Measurements from ENCODE around the gene RSL1D1. TPM values are rescaled to one million over a fixed set of nuclear protein-coding genes. Genes with fewer than 3 reads are reported as not detected.

The RSL1D1 gene
- total and polyA plus RNA-seq, 2 donors: 107 to 128 TPM

DNA sequence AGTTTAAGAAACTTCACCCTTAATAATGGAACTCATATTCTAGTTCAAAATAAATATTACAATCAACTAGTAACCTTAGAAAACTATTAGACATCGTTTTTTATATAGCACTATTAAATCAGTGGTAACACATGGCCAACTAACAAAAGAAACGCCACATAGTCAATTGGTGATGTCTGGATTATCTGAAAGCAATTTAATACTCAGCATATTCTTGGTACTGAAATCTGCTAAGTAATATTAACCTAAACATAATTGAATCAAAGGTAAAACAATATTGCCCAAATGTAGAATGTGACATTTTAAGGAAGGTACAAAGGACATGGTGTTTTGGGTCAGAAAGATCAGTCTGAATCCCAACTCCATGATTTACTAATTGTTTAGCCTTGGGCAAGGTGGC, 11.1 kb upstream of the RSL1D1 start:
- no peaks in the 10 kb centered on the region for H3K9me3 ChIP-seq (ENCODE audit: control insufficient read depth in 2 of 2, insufficient read depth in 1 of 2, low read length in 1 of 2)
- DNase-seq (ENCODE audit: low read depth in 6 of 9, low spot score in 9 of 9): no peak
- H3K36me3 ChIP-seq (ENCODE audit: control insufficient read depth in 2 of 2, insufficient read depth in 2 of 2, low read length in 1 of 2): no peaks in the 10 kb centered on the region
- no peak overlapping the region for H3K27ac ChIP-seq (ENCODE audit: low read depth in 1 of 2, low read length in 1 of 2)
- H3K4me3 ChIP-seq (ENCODE audit: low read length in 2 of 2): no peak overlapping the region
- WGBS: 97% methylated on average over 2 of the region's 2 CpGs
- no peaks in the 10 kb centered on the region for H3K4me1 ChIP-seq (ENCODE audit: control insufficient read depth in 2 of 2, insufficient read depth in 2 of 2, low read length in 2 of 2)
- no peaks in the 10 kb centered on the region for H3K27me3 ChIP-seq (ENCODE audit: control insufficient read depth in 2 of 2, insufficient read depth in 1 of 2, low read length in 1 of 2)

DNA sequence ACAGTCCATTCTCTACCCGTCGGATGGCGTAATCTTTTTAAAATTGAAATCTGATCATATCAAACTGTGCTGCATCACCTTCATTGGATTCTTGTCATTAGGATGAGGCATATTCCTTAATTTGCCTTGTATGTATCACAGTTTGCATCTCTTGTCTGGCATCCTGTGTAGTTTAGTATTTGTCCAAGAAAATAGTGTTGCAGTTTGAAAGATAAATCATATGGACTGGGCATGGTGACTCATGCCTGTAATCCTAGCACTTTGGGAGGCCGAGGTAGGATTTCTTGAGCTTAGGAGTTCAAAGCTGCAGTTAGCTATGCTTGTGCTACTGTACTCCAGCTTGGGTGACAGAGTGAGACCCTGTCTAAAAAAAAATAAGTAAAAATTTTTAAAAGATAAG, 5.8 kb upstream of the RSL1D1 start:
- DNase-seq (ENCODE audit: low read depth in 6 of 9, low spot score in 9 of 9): no peak
- 96% methylated on average over 4 of the region's 4 CpGs for WGBS

DNA sequence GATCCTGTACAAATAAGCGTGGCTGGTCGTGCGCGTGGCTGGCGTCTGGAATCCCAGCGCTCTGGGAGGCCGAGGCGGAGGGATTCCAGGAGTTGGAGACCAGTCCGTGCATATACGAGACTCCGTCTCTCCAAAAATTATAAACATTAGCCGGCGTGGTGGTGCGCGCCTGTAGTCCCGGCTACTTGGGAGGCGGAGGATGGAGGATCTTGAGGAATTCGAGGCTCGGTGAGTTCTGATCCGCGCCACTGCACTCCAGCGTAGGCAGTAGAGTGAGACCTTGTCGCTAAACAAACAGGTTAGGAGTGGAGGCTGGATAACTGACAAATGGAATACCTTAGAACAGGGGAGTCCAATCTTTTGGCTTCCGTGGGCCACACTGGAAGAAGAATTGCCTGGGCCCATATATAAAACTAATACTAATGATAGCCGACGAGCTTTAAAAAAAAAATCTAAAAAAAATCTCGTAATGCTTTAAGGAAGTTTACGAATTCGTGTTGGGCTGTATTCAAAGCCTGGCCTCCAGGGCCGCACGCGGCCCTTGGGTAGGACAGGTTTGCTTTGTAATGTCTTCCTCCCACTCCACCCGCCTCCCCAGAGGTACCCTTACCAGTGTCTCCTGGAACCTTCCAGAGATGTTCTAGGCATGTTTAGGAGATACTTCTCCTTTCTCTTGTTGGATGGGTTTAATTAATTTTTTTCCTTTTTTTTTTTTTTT, 909 bp upstream of the RSL1D1 start:
- Histone ChIP-seq H3K9me3 (ENCODE audit: control insufficient read depth in 2 of 2, insufficient read depth in 1 of 2, low read length in 1 of 2) (peaks cover 0 to 5% of the 10 kb centered on the region in 2 donors), H3K36me3 (ENCODE audit: control insufficient read depth in 2 of 2, insufficient read depth in 2 of 2, low read length in 1 of 2) (peaks cover 8 to 26% of the 10 kb centered on the region in 2 donors), H3K4me1 (ENCODE audit: control insufficient read depth in 2 of 2, insufficient read depth in 2 of 2, low read length in 2 of 2) (peaks cover 18% of the 10 kb centered on the region in 2 donors), H3K4me3 (ENCODE audit: low read length in 2 of 2) (peak overlapping the region; percentile 89 to 99), H3K27ac (ENCODE audit: low read depth in 1 of 2, low read length in 1 of 2) (peak overlapping the region in 1 of 2 donors; percentile 89), H3K27me3 (ENCODE audit: control insufficient read depth in 2 of 2, insufficient read depth in 1 of 2, low read length in 1 of 2) (no peaks in the 10 kb centered on the region)
- WGBS: 58% methylated on average over 33 of the region's 33 CpGs
- DNase-seq (ENCODE audit: low read depth in 6 of 9, low spot score in 9 of 9): no peak

More for the DNA sequence above, 5.8 kb upstream of the RSL1D1 start:
- Histone ChIP-seq H3K4me1 (ENCODE audit: control insufficient read depth in 2 of 2, insufficient read depth in 2 of 2, low read length in 2 of 2) (peaks cover 5 to 8% of the 10 kb centered on the region in 2 donors), H3K36me3 (ENCODE audit: control insufficient read depth in 2 of 2, insufficient read depth in 2 of 2, low read length in 1 of 2) (peaks cover 0 to 6% of the 10 kb centered on the region in 2 donors), H3K27me3 (ENCODE audit: control insufficient read depth in 2 of 2, insufficient read depth in 1 of 2, low read length in 1 of 2) (no peaks in the 10 kb centered on the region), H3K27ac (ENCODE audit: low read depth in 1 of 2, low read length in 1 of 2) (no peak overlapping the region), H3K9me3 (ENCODE audit: control insufficient read depth in 2 of 2, insufficient read depth in 1 of 2, low read length in 1 of 2) (no peaks in the 10 kb centered on the region), H3K4me3 (ENCODE audit: low read length in 2 of 2) (no peak overlapping the region)

DNA sequence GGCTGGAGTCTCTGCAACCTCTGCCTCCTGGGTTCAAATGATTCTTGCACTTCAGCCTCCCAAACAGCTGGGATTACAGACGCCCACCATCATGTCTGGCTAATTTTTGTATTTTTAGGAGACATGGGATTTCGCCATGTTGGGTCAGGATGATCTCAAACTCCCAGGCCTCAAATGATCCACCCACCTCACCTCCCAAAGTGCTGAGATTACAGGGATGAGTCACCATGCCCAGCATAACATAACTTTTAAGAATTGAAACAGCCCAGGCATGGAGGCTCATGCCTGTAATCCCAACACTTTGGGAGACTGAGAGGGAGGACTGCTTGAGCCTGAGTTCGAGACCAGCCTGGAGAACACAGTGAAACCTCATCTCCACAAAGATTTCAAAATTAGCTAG, 2.5 kb downstream of the RSL1D1 start:
- peaks cover 33 to 54% of the 10 kb centered on the region in 2 donors for H3K36me3 ChIP-seq (ENCODE audit: control insufficient read depth in 2 of 2, insufficient read depth in 2 of 2, low read length in 1 of 2)
- peaks cover 18% of the 10 kb centered on the region in 2 donors for H3K4me1 ChIP-seq (ENCODE audit: control insufficient read depth in 2 of 2, insufficient read depth in 2 of 2, low read length in 2 of 2)
- no peak overlapping the region for H3K4me3 ChIP-seq (ENCODE audit: low read length in 2 of 2)
- 99% methylated on average over 3 of the region's 3 CpGs for WGBS
- H3K9me3 ChIP-seq (ENCODE audit: control insufficient read depth in 2 of 2, insufficient read depth in 1 of 2, low read length in 1 of 2): peaks cover 0 to 5% of the 10 kb centered on the region in 2 donors
- no peaks in the 10 kb centered on the region for H3K27me3 ChIP-seq (ENCODE audit: control insufficient read depth in 2 of 2, insufficient read depth in 1 of 2, low read length in 1 of 2)
- H3K27ac ChIP-seq (ENCODE audit: low read depth in 1 of 2, low read length in 1 of 2): no peak overlapping the region
- DNase-seq (ENCODE audit: low read depth in 6 of 9, low spot score in 9 of 9): no peak

DNA sequence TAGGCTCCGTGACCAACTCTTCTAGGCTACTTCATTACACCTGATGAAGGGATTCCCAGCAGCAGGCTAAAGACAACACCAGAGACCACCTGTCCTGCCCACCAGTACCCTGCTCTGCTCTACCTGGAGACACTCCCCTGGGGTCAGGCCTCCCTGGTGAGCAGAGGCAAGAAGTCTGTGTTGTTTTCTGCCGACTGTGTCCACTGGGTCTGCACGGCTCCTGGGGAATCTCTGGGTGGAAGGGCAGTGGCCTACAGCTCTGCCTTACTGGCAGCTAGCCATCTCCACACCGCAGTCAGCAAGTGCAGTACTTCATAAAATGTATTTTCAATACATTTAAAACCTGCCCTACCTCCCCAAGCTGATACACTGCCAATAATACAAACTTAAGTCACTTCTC, 6.8 kb downstream of the RSL1D1 start:
- Histone ChIP-seq H3K27me3 (ENCODE audit: control insufficient read depth in 2 of 2, insufficient read depth in 1 of 2, low read length in 1 of 2) (no peaks in the 10 kb centered on the region), H3K36me3 (ENCODE audit: control insufficient read depth in 2 of 2, insufficient read depth in 2 of 2, low read length in 1 of 2) (peaks cover 64 to 87% of the 10 kb centered on the region in 2 donors)
- WGBS: 99% methylated on average over 4 of the region's 4 CpGs

DNA sequence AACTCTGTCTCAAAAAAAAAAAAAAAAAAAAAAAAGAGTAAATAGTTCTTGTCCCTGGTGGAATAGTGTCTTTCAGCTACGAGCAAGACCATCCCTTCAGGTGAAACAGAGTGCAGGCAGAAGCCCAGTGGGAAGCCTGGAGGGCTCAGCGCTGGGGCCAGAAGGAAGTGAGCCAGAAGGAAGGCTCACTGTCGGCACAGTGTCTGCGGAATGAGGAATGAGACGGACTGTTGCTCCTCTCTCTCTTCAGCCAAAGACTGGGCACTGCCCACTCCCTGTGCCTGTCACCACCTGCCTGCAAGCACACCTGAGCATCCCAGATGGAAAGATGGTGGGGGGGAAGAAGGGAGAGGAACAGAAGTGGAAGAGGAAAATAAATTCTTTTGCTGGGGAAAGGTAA, 7.5 kb downstream of the RSL1D1 start:
- H3K27ac ChIP-seq (ENCODE audit: low read depth in 1 of 2, low read length in 1 of 2): no peak overlapping the region
- no peak overlapping the region for H3K4me3 ChIP-seq (ENCODE audit: low read length in 2 of 2)
- 98% methylated on average over 5 of the region's 5 CpGs for WGBS
- H3K36me3 ChIP-seq (ENCODE audit: control insufficient read depth in 2 of 2, insufficient read depth in 2 of 2, low read length in 1 of 2): peaks cover 67 to 88% of the 10 kb centered on the region in 2 donors
- H3K27me3 ChIP-seq (ENCODE audit: control insufficient read depth in 2 of 2, insufficient read depth in 1 of 2, low read length in 1 of 2): no peaks in the 10 kb centered on the region
- no peaks in the 10 kb centered on the region for H3K4me1 ChIP-seq (ENCODE audit: control insufficient read depth in 2 of 2, insufficient read depth in 2 of 2, low read length in 2 of 2)
- H3K9me3 ChIP-seq (ENCODE audit: control insufficient read depth in 2 of 2, insufficient read depth in 1 of 2, low read length in 1 of 2): no peaks in the 10 kb centered on the region
- DNase-seq (ENCODE audit: low read depth in 6 of 9, low spot score in 9 of 9): no peak

More for the DNA sequence above, 6.8 kb downstream of the RSL1D1 start:
- DNase-seq (ENCODE audit: low read depth in 6 of 9, low spot score in 9 of 9): no peak
- Histone ChIP-seq H3K27ac (ENCODE audit: low read depth in 1 of 2, low read length in 1 of 2) (no peak overlapping the region), H3K4me1 (ENCODE audit: control insufficient read depth in 2 of 2, insufficient read depth in 2 of 2, low read length in 2 of 2) (peaks cover 0 to 3% of the 10 kb centered on the region in 2 donors), H3K4me3 (ENCODE audit: low read length in 2 of 2) (no peak overlapping the region), H3K9me3 (ENCODE audit: control insufficient read depth in 2 of 2, insufficient read depth in 1 of 2, low read length in 1 of 2) (no peaks in the 10 kb centered on the region)

DNA sequence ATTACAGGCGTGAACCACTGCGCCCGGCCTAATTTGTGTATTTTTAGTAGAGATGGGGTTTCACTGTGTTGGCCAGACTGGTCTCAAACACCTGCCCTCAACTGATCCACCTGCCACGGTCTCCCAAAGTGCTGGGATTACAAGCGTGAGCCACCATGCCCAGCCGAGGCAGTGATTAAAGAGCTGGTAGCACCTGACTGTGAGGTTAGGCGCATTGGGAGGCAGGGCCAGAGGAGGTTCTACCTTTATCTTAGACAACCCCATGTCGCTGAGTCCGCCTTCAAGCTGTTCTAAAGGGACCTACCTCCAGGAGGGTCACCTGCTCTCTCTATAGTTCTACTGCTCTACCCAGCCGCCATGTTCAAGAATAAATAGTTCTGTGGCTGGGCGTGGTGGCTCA, 8.1 kb downstream of the RSL1D1 start:
- Histone ChIP-seq H3K27me3 (ENCODE audit: control insufficient read depth in 2 of 2, insufficient read depth in 1 of 2, low read length in 1 of 2) (no peaks in the 10 kb centered on the region), H3K9me3 (ENCODE audit: control insufficient read depth in 2 of 2, insufficient read depth in 1 of 2, low read length in 1 of 2) (no peaks in the 10 kb centered on the region), H3K27ac (ENCODE audit: low read depth in 1 of 2, low read length in 1 of 2) (no peak overlapping the region), H3K36me3 (ENCODE audit: control insufficient read depth in 2 of 2, insufficient read depth in 2 of 2, low read length in 1 of 2) (peaks cover 68 to 88% of the 10 kb centered on the region in 2 donors), H3K4me1 (ENCODE audit: control insufficient read depth in 2 of 2, insufficient read depth in 2 of 2, low read length in 2 of 2) (no peaks in the 10 kb centered on the region), H3K4me3 (ENCODE audit: low read length in 2 of 2) (no peak overlapping the region)
- DNase-seq (ENCODE audit: low read depth in 6 of 9, low spot score in 9 of 9): no peak
- 97% methylated on average over 11 of the region's 11 CpGs for WGBS

DNA sequence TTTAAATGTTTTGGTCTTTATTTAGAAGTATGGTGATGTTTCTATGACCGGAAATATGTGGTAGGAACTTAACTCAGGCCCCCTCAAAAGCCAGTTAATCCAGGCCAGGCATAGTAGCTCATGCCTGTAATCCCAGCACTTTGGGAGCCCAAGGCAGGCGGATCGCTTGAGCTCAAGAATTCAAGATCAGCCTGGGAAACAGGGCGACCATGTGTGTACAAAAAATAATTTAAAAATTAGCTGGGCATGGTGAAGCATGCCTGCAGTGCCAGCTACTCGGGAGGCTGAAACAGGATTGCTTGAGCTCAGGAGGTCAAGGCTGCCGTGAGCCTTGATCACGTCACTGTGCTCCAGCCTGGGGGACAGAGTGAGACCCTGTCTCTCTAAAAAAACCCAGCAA, 10.3 kb downstream of the RSL1D1 start:
- no peaks in the 10 kb centered on the region for H3K9me3 ChIP-seq (ENCODE audit: control insufficient read depth in 2 of 2, insufficient read depth in 1 of 2, low read length in 1 of 2)
- H3K27ac ChIP-seq (ENCODE audit: low read depth in 1 of 2, low read length in 1 of 2): no peak overlapping the region
- 98% methylated on average over 7 of the region's 7 CpGs for WGBS
- H3K4me3 ChIP-seq (ENCODE audit: low read length in 2 of 2): no peak overlapping the region
- no peaks in the 10 kb centered on the region for H3K27me3 ChIP-seq (ENCODE audit: control insufficient read depth in 2 of 2, insufficient read depth in 1 of 2, low read length in 1 of 2)
- no peak for DNase-seq (ENCODE audit: low read depth in 6 of 9, low spot score in 9 of 9)
- peaks cover 84 to 88% of the 10 kb centered on the region in 2 donors for H3K36me3 ChIP-seq (ENCODE audit: control insufficient read depth in 2 of 2, insufficient read depth in 2 of 2, low read length in 1 of 2)
- no peaks in the 10 kb centered on the region for H3K4me1 ChIP-seq (ENCODE audit: control insufficient read depth in 2 of 2, insufficient read depth in 2 of 2, low read length in 2 of 2)

DNA sequence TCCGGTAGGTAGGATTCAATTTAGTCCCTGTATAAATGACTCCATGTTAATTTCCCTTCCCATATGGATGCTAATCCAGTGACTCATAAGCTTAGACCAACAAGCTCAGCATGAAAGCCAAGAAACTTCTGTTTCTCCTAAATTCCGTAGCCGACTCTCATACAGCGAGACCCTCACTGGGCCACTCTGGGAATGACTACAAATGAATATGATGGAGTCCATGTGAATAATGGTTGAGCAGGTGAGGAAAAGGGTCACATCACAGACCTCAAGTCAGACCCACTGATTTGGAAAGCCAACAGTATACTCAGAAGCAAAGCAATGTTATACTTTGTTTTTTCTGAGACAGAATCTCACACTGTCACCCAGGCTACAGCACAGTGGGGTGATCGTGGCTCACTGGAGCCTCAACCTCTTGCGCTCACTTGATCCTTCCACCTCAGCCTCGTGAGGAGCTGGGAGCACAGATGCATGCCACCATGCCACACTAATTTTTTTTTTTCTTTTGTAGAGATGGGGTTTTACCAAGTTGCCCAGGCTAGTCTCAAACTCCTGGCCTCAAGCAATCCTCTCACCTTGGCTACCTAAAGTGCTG, 14.6 kb downstream of the RSL1D1 start:
- Histone ChIP-seq H3K27ac (ENCODE audit: low read depth in 1 of 2, low read length in 1 of 2) (no peak overlapping the region), H3K9me3 (ENCODE audit: control insufficient read depth in 2 of 2, insufficient read depth in 1 of 2, low read length in 1 of 2) (no peaks in the 10 kb centered on the region), H3K4me3 (ENCODE audit: low read length in 2 of 2) (no peak overlapping the region), H3K27me3 (ENCODE audit: control insufficient read depth in 2 of 2, insufficient read depth in 1 of 2, low read length in 1 of 2) (no peaks in the 10 kb centered on the region), H3K36me3 (ENCODE audit: control insufficient read depth in 2 of 2, insufficient read depth in 2 of 2, low read length in 1 of 2) (peaks cover 52 to 61% of the 10 kb centered on the region in 2 donors), H3K4me1 (ENCODE audit: control insufficient read depth in 2 of 2, insufficient read depth in 2 of 2, low read length in 2 of 2) (no peaks in the 10 kb centered on the region)
- no peak for DNase-seq (ENCODE audit: low read depth in 6 of 9, low spot score in 9 of 9)
- 97% methylated on average over 7 of the region's 7 CpGs for WGBS

Data from thymus (tissue), 11 donors.